Spleen (tissue), 11 donors: ENCODE measurements around the gene GRIP1. TPM values are rescaled to one million over a fixed set of nuclear protein-coding genes. Genes with fewer than 3 reads are reported as not detected.

ENCODE experiments used
- DNase-seq: peaks from one replicate; pipeline ENCODE4 v3.0.0-alpha.2; 2020
- H3K27ac ChIP-seq, 8 donors: fragments of 200-600 bp; sonication (generic) in 7 of 8; 1 replicate in 4 of 8; 2 replicates in 4 of 8; pipeline versions ENCODE4 v1.5.0 to v1.8.0; 2016 to 2021; ENCODE audit warnings: inconsistent platforms in 4 of 8, mild to moderate bottlenecking in 4 of 8, moderate library complexity in 1 of 8
- H3K27me3 ChIP-seq, 7 donors: fragments of 200-600 bp; sonication (generic) in 6 of 7; replicated peaks in 1 of 7; 1 replicate in 4 of 7; 2 replicates in 3 of 7; pipeline versions ENCODE4 v1.5.0 to v1.8.0; 2016 to 2021; ENCODE audit warnings: inconsistent platforms in 3 of 7, mild to moderate bottlenecking in 1 of 7
- H3K36me3 ChIP-seq, 6 donors: fragments of 200-600 bp; sonication (generic) in 5 of 6; 1 replicate in 4 of 6; 2 replicates in 2 of 6; pipeline versions ENCODE4 v1.5.0 to v1.8.0; 2016 to 2021; ENCODE audit warnings: inconsistent platforms in 2 of 6
- H3K4me1 ChIP-seq, 6 donors: fragments of 200-600 bp; sonication (generic) in 5 of 6; 1 replicate in 3 of 6; 2 replicates in 3 of 6; pipeline versions ENCODE4 v1.5.0 to v1.8.0; 2016 to 2021; ENCODE audit warnings: inconsistent platforms in 3 of 6
- H3K4me3 ChIP-seq, 8 donors: fragments of 200-600 bp; sonication (generic) in 7 of 8; 1 replicate in 4 of 8; 2 replicates in 4 of 8; pipeline versions ENCODE4 v1.5.0 to v1.8.0; 2016 to 2021; ENCODE audit warnings: inconsistent platforms in 4 of 8, mild to moderate bottlenecking in 4 of 8, moderate library complexity in 2 of 8
- H3K9me3 ChIP-seq, 8 donors: fragments of 200-600 bp; sonication (generic) in 7 of 8; 1 replicate in 4 of 8; 2 replicates in 4 of 8; pipeline versions ENCODE4 v1.5.0 to v1.8.0; 2016 to 2021; ENCODE audit warnings: inconsistent platforms in 4 of 8
- POLR2A ChIP-seq, 3 donors: fragments of 450-650 bp; IDR thresholded peaks; one replicate each; pipeline ENCODE4 v1.5.1; 2017; ENCODE audit warnings: antibody characterized with exemption in 3 of 3, mild to moderate bottlenecking in 1 of 3
- POLR2AphosphoS5 ChIP-seq, 3 donors: sonication (generic); formaldehyde crosslinking; IDR thresholded peaks; one replicate each; pipeline ENCODE4 v1.5.1; 2017; ENCODE audit warnings: antibody characterized with exemption in 3 of 3
- WGBS, 5 donors: extraction: QIAGEN DNeasy Blood & Tissue Kit in 3 of 5; methylation state at CpG; one replicate each; pipeline versions ENCODE4 v1.1.5 to v1.1.7; 2013 to 2018; 5-methylcytosine and 5-hydroxymethylcytosine counted together
- intact Hi-C: fragments of 100-400 bp; cut with DNase I; formaldehyde crosslinking; loops from one replicate; pipeline ENCODE4 v1.15.0; 2023; ENCODE audit warnings: low total_unique reads
- polyA plus RNA-seq, 3 donors: library from polyadenylated mRNA; stranded (reverse); fragments of 200-250 nt; gene quantifications; one replicate each; pipeline ENCODE4 v1.2.1, GENCODE V29; 2013
- total RNA-seq, 7 donors: library from RNA; depleted of rRNA in 3 of 7; stranded (reverse); fragments of >200 nt in 3 of 7; fragmentation: NEBNext Ultra II Directional in 4 of 7; extraction: Animal tissue kit (Norgen Biotek cat#: 25700) in 4 of 7; gene quantifications; one replicate each; pipeline versions ENCODE4 v1.1.0 to v1.2.1, GENCODE V29; 2016 to 2021
- TF ChIP-seq, protein P1 (sequence below), 11 experiments: fragments of 200-600 bp in 7 of 11; fragments of 450-650 bp in 4 of 11; sonication (generic) in 4 of 11; IDR thresholded peaks in 8 of 11; conservative IDR thresholded peaks in 3 of 11; 1 replicate in 7 of 11; 2 replicates in 4 of 11; pipeline versions ENCODE4 v1.4.0 to v1.8.0; 2016 to 2021; ENCODE audit warnings: antibody characterized with exemption in 11 of 11, inconsistent platforms in 4 of 11, mild to moderate bottlenecking in 1 of 11
- donor health status: healthy with polysubstance abuse.
- donor health status: DM: no; HTN: no; CAD: no; lungs with moderate emphysema.
- donor health status: DM: no; HTN: no; CAD: no.
- donor health status: Bipolar disorder and iron deficiency.
- donor health status: healthy.
- donor health status: DM: no; HTN: no; CAD: no.
- donor health status: DM: yes; HTN: yes; CAD: no.

Gene GRIP1
- total and polyA plus RNA-seq, 10 donors: 0.35 to 15.2 (median 4.8) TPM

DNA sequence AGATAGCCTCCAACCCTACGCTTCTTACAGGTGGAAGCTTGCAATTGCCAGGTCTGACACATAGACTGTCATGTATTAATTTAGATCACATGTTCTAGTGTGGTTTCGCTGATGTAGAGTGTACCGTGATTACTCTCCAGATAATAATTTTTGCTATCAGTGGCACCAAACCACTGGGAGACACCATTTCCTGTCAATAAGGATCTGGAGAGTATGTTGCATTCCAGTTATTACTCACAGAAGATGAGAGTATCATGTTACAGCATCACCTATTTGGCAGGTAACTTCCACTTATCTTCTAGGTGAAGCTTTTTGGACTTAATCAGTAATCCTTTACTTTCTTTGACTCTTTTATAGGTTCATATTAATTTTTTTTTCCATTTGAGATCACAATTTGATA is 229.3 kb downstream of the GRIP1 start:
- intact Hi-C loops: no loop called here
- Histone ChIP-seq H3K4me3 (no peak overlapping the region), H3K36me3 (no peaks in the 10 kb centered on the region), H3K9me3 (no peaks in the 10 kb centered on the region), H3K4me1 (no peaks in the 10 kb centered on the region), H3K27ac (no peak overlapping the region), H3K27me3 (no peaks in the 10 kb centered on the region)
- TF ChIP-seq POLR2A (IDR thresholded peaks at IDR 0.05): no peak
- no peak for DNase-seq
- 85 to 95% (median 86%) methylated on average over 3 of the region's 3 CpGs for WGBS, 5 donors

- no peak for DNase-seq
- H3K4me3 ChIP-seq: no peak overlapping the region
- WGBS, 5 donors: 61 to 79% (median 68%) methylated on average over 4 of the region's 4 CpGs
- H3K4me1 ChIP-seq: no peaks in the 10 kb centered on the region
- TF ChIP-seq POLR2AphosphoS5 (IDR thresholded peaks at IDR 0.05) (no peak), POLR2A (IDR thresholded peaks at IDR 0.05) (no peak)
- TF ChIP-seq, protein P1, sequence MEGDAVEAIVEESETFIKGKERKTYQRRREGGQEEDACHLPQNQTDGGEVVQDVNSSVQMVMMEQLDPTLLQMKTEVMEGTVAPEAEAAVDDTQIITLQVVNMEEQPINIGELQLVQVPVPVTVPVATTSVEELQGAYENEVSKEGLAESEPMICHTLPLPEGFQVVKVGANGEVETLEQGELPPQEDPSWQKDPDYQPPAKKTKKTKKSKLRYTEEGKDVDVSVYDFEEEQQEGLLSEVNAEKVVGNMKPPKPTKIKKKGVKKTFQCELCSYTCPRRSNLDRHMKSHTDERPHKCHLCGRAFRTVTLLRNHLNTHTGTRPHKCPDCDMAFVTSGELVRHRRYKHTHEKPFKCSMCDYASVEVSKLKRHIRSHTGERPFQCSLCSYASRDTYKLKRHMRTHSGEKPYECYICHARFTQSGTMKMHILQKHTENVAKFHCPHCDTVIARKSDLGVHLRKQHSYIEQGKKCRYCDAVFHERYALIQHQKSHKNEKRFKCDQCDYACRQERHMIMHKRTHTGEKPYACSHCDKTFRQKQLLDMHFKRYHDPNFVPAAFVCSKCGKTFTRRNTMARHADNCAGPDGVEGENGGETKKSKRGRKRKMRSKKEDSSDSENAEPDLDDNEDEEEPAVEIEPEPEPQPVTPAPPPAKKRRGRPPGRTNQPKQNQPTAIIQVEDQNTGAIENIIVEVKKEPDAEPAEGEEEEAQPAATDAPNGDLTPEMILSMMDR (IDR thresholded peaks at IDR 0.05 in 8 of 11, conservative IDR thresholded peaks at IDR 0.05 in 3 of 11): no peak
- no peaks in the 10 kb centered on the region for H3K9me3 ChIP-seq
- no peak overlapping the region for H3K27ac ChIP-seq
- intact Hi-C loops: no loop called here
- no peaks in the 10 kb centered on the region for H3K27me3 ChIP-seq
- H3K36me3 ChIP-seq: no peaks in the 10 kb centered on the region
Measured at GRCh38 chr12:66447643-66448042, 231.2 kb downstream of the GRIP1 start.

GRCh38 chr12:66446276-66446675 is 232.6 kb downstream of the GRIP1 start:
- Histone ChIP-seq H3K27me3 (no peaks in the 10 kb centered on the region), H3K9me3 (no peaks in the 10 kb centered on the region), H3K36me3 (no peaks in the 10 kb centered on the region), H3K27ac (no peak overlapping the region), H3K4me3 (no peak overlapping the region), H3K4me1 (no peaks in the 10 kb centered on the region)
- TF ChIP-seq POLR2AphosphoS5 (IDR thresholded peaks at IDR 0.05) (no peak), POLR2A (IDR thresholded peaks at IDR 0.05) (no peak)
- TF ChIP-seq, protein P1 (IDR thresholded peaks at IDR 0.05 in 8 of 11, conservative IDR thresholded peaks at IDR 0.05 in 3 of 11): no peak
- no peak for DNase-seq
- intact Hi-C loops: no loop called here
- WGBS, 5 donors: 73 to 93% (median 88%) methylated on average over 2 of the region's 2 CpGs

DNA sequence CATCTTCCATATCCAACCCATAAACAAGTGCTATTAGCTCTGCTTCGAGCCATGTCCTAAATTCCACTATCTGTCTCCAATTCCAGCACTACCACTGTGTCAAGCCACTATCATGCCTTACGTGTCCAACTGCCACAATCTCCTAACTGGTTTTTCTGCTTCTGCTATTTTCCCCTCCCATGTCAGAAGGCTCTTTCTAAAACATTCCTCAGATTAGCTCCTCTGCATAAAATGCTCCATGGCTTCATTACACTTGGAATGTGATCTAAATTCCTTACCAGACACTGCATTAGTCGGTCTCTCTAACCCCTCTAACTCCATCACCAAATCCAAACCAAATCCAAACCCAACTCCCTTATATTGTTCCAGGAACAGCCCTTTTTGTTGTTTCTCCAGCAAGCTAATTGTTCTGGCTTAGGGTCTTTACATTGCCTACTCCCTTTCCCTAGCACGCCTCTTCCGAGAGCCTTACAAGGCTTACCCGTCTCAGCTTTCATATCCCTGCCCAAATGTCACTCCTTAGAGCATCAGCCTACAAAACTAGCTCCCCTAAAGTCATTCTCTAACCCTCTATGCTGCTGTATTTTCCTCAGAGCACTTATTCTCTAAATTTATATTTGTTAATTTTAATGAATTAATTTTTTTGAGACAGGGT is 236.8 kb downstream of the GRIP1 start:
- Histone ChIP-seq H3K4me1 (no peaks in the 10 kb centered on the region), H3K27me3 (no peaks in the 10 kb centered on the region), H3K4me3 (no peak overlapping the region), H3K27ac (no peak overlapping the region), H3K9me3 (no peaks in the 10 kb centered on the region), H3K36me3 (no peaks in the 10 kb centered on the region)
- intact Hi-C loops: no loop called here
- no peak for DNase-seq
- no peak for TF ChIP-seq POLR2A (IDR thresholded peaks at IDR 0.05)
- TF ChIP-seq, protein P1 (IDR thresholded peaks at IDR 0.05 in 8 of 11, conservative IDR thresholded peaks at IDR 0.05 in 3 of 11): no peak
- no peak for TF ChIP-seq POLR2AphosphoS5 (IDR thresholded peaks at IDR 0.05)
- WGBS, 5 donors: 79 to 92% (median 90%) methylated on average over 6 of the region's 6 CpGs
